Spleen (tissue), 7 donors: ENCODE measurements around the gene ECPAS.

Experiments used
- CTCF ChIP-seq, 11 experiments: fragments of 200-600 bp in 7 of 11; fragments of 450-650 bp in 4 of 11; sonication (generic) in 4 of 11; IDR thresholded peaks in 8 of 11; conservative IDR thresholded peaks in 3 of 11; 1 replicate in 7 of 11; 2 replicates in 4 of 11; pipeline versions ENCODE4 v1.4.0 to v1.8.0; 2016 to 2021; ENCODE audit warnings: antibody characterized with exemption in 11 of 11, inconsistent platforms in 4 of 11, mild to moderate bottlenecking in 1 of 11
- POLR2A ChIP-seq, 3 donors: fragments of 450-650 bp; IDR thresholded peaks; one replicate each; pipeline ENCODE4 v1.5.1; 2017; ENCODE audit warnings: antibody characterized with exemption in 3 of 3, mild to moderate bottlenecking in 1 of 3
- POLR2AphosphoS5 ChIP-seq, 3 donors: sonication (generic); formaldehyde crosslinking; IDR thresholded peaks; one replicate each; pipeline ENCODE4 v1.5.1; 2017; ENCODE audit warnings: antibody characterized with exemption in 3 of 3
- donor health status: DM: no; HTN: no; CAD: no; lungs with moderate emphysema.
- donor health status: DM: no; HTN: no; CAD: no.
- donor health status: DM: no; HTN: no; CAD: no.

GRCh38 chr9:111501648-111502047 is 17.5 kb upstream of the ECPAS start:
- TF ChIP-seq CTCF (IDR thresholded peaks at IDR 0.05 in 8 of 11, conservative IDR thresholded peaks at IDR 0.05 in 3 of 11) (no peak), POLR2A (IDR thresholded peaks at IDR 0.05) (no peak), POLR2AphosphoS5 (IDR thresholded peaks at IDR 0.05) (no peak)
